ENCODE measurements around the gene RAB36. TPM values are rescaled to one million over a fixed set of nuclear protein-coding genes. Genes with fewer than 3 reads are reported as not detected.

The RAB36 gene
- polyA plus RNA-seq, 1 experiment: 10.1 TPM

DNA sequence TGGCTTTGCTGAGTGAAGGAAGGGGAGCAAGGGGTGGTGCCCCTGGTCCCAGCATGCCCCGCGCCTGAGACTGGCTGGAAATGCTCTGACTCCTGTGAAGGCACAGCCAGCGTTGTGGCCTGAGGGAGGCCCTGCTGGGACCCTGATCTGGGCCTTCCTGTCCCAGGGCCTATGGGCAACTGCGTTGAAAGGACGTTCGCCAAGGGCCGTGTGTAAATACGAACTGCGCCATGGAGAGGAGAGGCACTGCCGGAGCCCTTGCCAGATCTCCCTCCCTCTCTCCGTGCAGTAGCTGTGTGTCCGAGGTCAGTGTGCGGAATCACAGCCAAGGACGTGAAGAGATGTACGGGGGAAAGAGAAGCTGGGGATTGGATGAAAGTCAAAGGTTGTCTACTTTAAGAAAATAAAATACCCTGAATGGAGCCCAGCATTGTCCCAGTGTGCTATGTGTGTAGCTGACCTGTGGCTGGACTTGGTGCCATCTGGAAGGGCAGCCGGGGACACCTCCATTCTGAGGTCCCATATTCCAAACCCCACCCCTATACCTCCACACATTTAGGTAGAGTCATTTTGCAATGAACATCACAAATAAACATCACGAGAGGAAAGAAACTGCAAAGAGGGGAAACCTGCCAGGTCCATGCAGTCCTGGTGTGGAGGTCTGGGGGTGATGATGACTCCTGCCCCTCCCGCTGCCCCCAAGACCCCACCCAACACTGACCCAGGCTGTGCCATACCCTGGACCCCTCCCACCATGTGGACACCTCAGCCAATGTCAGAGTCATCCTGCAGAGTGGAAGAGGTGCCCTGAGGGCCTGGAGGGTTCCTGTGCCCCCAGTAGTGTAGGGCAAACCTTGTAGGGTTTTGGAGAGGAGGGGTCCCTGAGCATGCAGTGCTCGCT, 20.4 kb upstream of the RAB36 start:
- DNase-seq (ENCODE audit: low read depth): no peak
- Histone ChIP-seq H3K4me3 (ENCODE audit: low read depth, low read length) (no peak overlapping the region), H3K36me3 (ENCODE audit: control insufficient read depth, insufficient read depth, low read length) (0 out of 2 replicates have a peak, but pooled peaks cover 2% of the 10 kb centered on the region), H3K27me3 (ENCODE audit: control insufficient read depth, insufficient read depth, low read length) (no peaks in the 10 kb centered on the region)
- TF ChIP-seq, protein P1, sequence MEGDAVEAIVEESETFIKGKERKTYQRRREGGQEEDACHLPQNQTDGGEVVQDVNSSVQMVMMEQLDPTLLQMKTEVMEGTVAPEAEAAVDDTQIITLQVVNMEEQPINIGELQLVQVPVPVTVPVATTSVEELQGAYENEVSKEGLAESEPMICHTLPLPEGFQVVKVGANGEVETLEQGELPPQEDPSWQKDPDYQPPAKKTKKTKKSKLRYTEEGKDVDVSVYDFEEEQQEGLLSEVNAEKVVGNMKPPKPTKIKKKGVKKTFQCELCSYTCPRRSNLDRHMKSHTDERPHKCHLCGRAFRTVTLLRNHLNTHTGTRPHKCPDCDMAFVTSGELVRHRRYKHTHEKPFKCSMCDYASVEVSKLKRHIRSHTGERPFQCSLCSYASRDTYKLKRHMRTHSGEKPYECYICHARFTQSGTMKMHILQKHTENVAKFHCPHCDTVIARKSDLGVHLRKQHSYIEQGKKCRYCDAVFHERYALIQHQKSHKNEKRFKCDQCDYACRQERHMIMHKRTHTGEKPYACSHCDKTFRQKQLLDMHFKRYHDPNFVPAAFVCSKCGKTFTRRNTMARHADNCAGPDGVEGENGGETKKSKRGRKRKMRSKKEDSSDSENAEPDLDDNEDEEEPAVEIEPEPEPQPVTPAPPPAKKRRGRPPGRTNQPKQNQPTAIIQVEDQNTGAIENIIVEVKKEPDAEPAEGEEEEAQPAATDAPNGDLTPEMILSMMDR (IDR thresholded peaks at IDR 0.05; ENCODE audit: insufficient read depth, low read depth, low read length): no peak
- CTCF ChIA-PET: interaction anchor here (1.1 to 15.2 kb wide), 3 partner anchors 10 to 276 kb away, joined by 3 to 425 read pairs (median 3); no protein-coding TSS in a partner anchor
- POLR2A ChIA-PET: no interaction called here

DNA sequence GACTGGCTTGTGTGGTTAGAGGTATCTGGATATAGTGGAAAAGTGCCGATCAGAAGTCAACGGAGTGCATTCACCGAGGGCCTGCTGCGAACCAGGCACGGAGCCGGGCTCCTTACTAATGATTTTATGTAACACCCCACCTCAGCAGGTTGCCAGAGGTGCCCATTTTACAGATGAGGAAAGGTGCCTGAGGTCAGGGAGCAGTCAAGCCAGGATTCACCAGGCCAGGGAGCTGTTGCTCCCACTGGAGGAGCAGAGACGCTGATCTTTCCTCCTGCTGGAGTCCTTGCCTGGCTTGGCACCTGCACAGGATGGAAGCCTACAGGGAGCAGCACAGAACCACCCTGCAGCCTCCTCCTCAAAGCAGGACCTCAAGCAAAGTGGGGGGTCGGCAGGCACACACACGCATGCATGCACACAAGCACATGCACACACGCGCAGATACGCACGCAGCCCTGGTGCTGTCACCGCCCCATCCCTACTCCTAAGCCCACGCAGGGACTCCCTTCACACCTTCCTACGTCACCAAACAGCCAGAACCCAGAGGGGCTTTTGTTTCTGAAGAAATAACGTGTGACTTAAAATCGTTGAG, 19.7 kb upstream of the RAB36 start:
- CTCF ChIA-PET: interaction anchor here (15.2 kb wide), 1 partner anchor 168 kb away, joined by 425 read pairs; no protein-coding TSS in a partner anchor
- Histone ChIP-seq H3K27me3 (ENCODE audit: control insufficient read depth, insufficient read depth, low read length) (no peaks in the 10 kb centered on the region), H3K4me3 (ENCODE audit: low read depth, low read length) (no peak overlapping the region), H3K36me3 (ENCODE audit: control insufficient read depth, insufficient read depth, low read length) (0 out of 2 replicates have a peak, but pooled peaks cover 2% of the 10 kb centered on the region)
- DNase-seq (ENCODE audit: low read depth): no peak
- TF ChIP-seq, protein P1 (IDR thresholded peaks at IDR 0.05; ENCODE audit: insufficient read depth, low read depth, low read length): no peak
- POLR2A ChIA-PET: no interaction called here

- DNase-seq (ENCODE audit: low read depth): no peak
- H3K4me3 ChIP-seq (ENCODE audit: low read depth, low read length): no peak overlapping the region
- POLR2A ChIA-PET: no interaction called here
- 0 out of 2 replicates have a peak, but pooled peaks cover under 1% of the 10 kb centered on the region for H3K27me3 ChIP-seq (ENCODE audit: control insufficient read depth, insufficient read depth, low read length)
- TF ChIP-seq, protein P1 (IDR thresholded peaks at IDR 0.05; ENCODE audit: insufficient read depth, low read depth, low read length): no peak
- H3K36me3 ChIP-seq (ENCODE audit: control insufficient read depth, insufficient read depth, low read length): 0 out of 2 replicates have a peak, but pooled peaks cover 2% of the 10 kb centered on the region
- CTCF ChIA-PET: interaction anchor here (0.6 to 15.2 kb wide), 6 partner anchors 10 to 169 kb away, joined by 3 to 425 read pairs (median 4); no protein-coding TSS in a partner anchor
Observed at GRCh38 chr22:23126165-23127054, 18.9 kb upstream of the RAB36 start.

DNA sequence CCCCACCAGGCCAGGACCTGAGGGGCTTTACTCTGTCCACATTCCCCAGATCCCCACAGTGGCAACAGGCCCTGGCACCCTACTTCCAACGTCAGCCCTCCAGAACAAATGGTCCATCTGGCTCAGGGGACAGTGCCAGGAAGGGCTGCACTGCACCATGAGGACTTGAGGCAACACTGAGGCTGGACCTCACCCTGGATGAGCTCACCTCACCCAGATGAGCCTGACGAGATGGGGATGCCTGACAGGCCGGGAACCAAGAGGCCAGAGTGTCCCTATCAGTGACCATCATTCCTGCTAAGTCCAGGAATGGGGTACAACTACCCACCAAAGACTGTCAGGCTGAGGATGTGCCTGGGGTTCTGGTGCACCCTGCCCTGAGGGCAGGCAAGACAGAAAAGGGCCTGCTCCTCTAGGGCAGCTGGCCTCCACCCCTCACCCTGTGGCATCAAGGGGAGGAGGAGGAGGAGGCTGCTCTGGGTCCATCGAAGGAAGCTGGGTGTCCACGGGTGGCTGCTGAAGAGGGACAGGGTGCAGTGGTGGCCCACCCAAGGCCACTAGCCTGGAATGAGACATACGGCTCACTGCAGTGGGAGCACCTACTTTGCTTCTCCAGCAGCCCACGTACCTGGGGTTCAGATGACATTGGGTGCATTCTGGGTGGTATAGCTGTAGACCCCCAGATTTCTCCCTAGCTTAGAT, 18.1 kb upstream of the RAB36 start:
- 0 out of 2 replicates have a peak, but pooled peaks cover 2% of the 10 kb centered on the region for H3K27me3 ChIP-seq (ENCODE audit: control insufficient read depth, insufficient read depth, low read length)
- ChIA-PET CTCF (interaction anchor here (0.6 to 15.2 kb wide), 23 partner anchors 11 to 540 kb away, joined by 3 to 425 read pairs (median 4); partner anchors contain the start of gene RAB36), POLR2A (no interaction called here)
- TF ChIP-seq, protein P1 (IDR thresholded peaks at IDR 0.05; ENCODE audit: insufficient read depth, low read depth, low read length): no peak
- DNase-seq (ENCODE audit: low read depth): no peak
- 0 out of 2 replicates have a peak, but pooled peaks cover 2% of the 10 kb centered on the region for H3K36me3 ChIP-seq (ENCODE audit: control insufficient read depth, insufficient read depth, low read length)
- no peak overlapping the region for H3K4me3 ChIP-seq (ENCODE audit: low read depth, low read length)
